PC-3 (cell line): Measurements from ENCODE around the gene PCDHGB6.

Source experiments
- EZH2phosphoT487 ChIP-seq: fragments of 300-600 bp; sonication (generic); IDR thresholded peaks from 2 replicates; pipeline ENCODE4 v1.6.1; 2018; ENCODE audit warnings: mild to moderate bottlenecking, antibody characterized with exemption, low read length, borderline replicate concordance
- TF ChIP-seq, protein P1 (sequence below): fragments of 300-600 bp; sonication (generic); conservative IDR thresholded peaks from 2 replicates; pipeline ENCODE4 v1.5.1; 2017; ENCODE audit warnings: antibody characterized with exemption, low read depth, mild to moderate bottlenecking, low read length

DNA sequence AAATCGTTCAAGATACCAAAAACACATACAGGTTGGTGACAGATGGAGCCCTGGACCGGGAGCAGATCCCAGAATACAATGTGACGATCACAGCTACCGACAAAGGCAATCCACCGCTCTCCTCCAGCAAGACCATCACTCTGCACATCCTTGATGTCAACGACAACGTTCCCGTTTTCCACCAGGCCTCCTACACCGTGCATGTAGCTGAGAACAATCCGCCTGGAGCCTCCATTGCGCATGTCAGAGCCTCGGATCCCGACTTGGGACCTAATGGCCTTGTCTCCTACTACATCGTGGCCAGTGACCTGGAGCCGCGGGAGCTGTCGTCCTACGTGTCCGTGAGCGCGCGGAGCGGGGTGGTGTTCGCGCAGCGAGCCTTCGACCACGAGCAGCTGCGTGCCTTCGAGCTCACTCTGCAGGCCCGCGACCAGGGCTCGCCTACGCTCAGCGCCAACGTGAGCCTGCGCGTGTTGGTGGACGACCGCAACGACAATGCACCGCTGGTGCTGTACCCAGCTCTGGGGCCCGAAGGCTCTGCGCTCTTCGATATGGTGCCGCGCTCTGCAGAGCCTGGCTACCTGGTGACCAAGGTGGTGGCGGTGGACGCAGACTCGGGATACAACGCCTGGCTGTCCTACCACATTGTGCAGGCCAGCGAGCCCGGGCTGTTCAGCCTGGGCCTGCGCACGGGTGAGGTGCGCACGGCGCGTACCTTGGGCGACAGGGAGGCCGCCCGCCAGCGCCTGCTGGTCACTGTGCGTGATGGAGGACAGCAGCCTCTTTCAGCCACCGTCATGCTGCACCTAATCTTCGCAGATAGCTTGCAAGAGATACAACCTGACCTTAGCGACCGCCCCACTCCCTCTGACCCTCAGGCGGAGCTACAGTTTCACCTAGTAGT lies 36.0 kb upstream of the PCDHGB6 start:
- TF ChIP-seq, protein P1, sequence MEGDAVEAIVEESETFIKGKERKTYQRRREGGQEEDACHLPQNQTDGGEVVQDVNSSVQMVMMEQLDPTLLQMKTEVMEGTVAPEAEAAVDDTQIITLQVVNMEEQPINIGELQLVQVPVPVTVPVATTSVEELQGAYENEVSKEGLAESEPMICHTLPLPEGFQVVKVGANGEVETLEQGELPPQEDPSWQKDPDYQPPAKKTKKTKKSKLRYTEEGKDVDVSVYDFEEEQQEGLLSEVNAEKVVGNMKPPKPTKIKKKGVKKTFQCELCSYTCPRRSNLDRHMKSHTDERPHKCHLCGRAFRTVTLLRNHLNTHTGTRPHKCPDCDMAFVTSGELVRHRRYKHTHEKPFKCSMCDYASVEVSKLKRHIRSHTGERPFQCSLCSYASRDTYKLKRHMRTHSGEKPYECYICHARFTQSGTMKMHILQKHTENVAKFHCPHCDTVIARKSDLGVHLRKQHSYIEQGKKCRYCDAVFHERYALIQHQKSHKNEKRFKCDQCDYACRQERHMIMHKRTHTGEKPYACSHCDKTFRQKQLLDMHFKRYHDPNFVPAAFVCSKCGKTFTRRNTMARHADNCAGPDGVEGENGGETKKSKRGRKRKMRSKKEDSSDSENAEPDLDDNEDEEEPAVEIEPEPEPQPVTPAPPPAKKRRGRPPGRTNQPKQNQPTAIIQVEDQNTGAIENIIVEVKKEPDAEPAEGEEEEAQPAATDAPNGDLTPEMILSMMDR = no peak
- TF ChIP-seq EZH2phosphoT487 = no peak
